Neuronal stem cell (in vitro differentiated cells): ENCODE measurements around the gene DTX3.
A peak's percentile ranks its signal among the peaks of the same experiment; 100 is the strongest.

ENCODE experiments used
- DNase-seq: peaks from one replicate; pipeline ENCODE4 v3.0.0-alpha.2; 2013; ENCODE audit warnings: low spot score
- H2AFZ ChIP-seq: one replicate; pipeline ENCODE4 v1.6.1; 2013; ENCODE audit warnings: mild to moderate bottlenecking, low read length, inconsistent platforms
- H2AK5ac ChIP-seq: 2 replicates; pipeline ENCODE4 v1.6.1; 2013; ENCODE audit warnings: low read depth, mild to moderate bottlenecking, inconsistent platforms, low read length, moderate library complexity, mixed read lengths
- H2BK120ac ChIP-seq: 2 replicates; pipeline ENCODE4 v1.6.1; 2013; ENCODE audit warnings: low read depth, mild to moderate bottlenecking, inconsistent platforms, low read length, moderate library complexity, mixed read lengths
- H2BK12ac ChIP-seq: one replicate; pipeline ENCODE4 v1.6.1; 2013; ENCODE audit warnings: low read length, inconsistent platforms
- H2BK15ac ChIP-seq: 2 replicates; pipeline ENCODE4 v1.6.1; 2013; ENCODE audit warnings: mild to moderate bottlenecking, low read length, inconsistent platforms, mixed read lengths
- H2BK5ac ChIP-seq: one replicate; pipeline ENCODE4 v1.6.1; 2013; ENCODE audit warnings: inconsistent platforms, mild to moderate bottlenecking, low read length, moderate library complexity
- H3K14ac ChIP-seq: one replicate; pipeline ENCODE4 v1.6.1; 2013; ENCODE audit warnings: low read length, inconsistent platforms
- H3K18ac ChIP-seq: 2 replicates; pipeline ENCODE4 v1.6.1; 2013; ENCODE audit warnings: low read length, inconsistent platforms
- H3K23ac ChIP-seq: 2 replicates; pipeline ENCODE4 v1.6.1; 2013; ENCODE audit warnings: low read depth, mild to moderate bottlenecking, mixed read lengths, low read length, inconsistent platforms; ENCODE audit not compliant: poor library complexity
- H3K27ac ChIP-seq: replicated peaks from 3 replicates; pipeline ENCODE4 v1.5.1; 2013; ENCODE audit warnings: low read length, inconsistent platforms
- H3K27me3 ChIP-seq, 3 experiments: 2 replicates each; pipeline ENCODE4 v1.6.1; 2013; ENCODE audit warnings: low read length in 3 of 3, mild to moderate bottlenecking in 2 of 3, inconsistent platforms in 1 of 3, low read depth in 1 of 3, mixed read lengths in 1 of 3, moderate library complexity in 1 of 3; ENCODE audit not compliant: control insufficient read depth in 3 of 3, insufficient read depth in 3 of 3
- H3K36me3 ChIP-seq, 2 donors: replicated peaks in 1 of 2; 2 replicates each; pipeline ENCODE4 v1.6.1; 2013; ENCODE audit warnings: low read length in 2 of 2; ENCODE audit not compliant: control insufficient read depth in 2 of 2, insufficient read depth in 2 of 2
- H3K4ac ChIP-seq: 2 replicates; pipeline ENCODE4 v1.6.1; 2013; ENCODE audit warnings: inconsistent platforms, mild to moderate bottlenecking, low read length, moderate library complexity
- H3K4me1 ChIP-seq, 2 donors: 1 replicate in 1 of 2; 2 replicates in 1 of 2; pipeline ENCODE4 v1.6.1; 2013; ENCODE audit warnings: low read length in 2 of 2, low read depth in 1 of 2; ENCODE audit not compliant: control insufficient read depth in 2 of 2, insufficient read depth in 1 of 2
- H3K4me2 ChIP-seq: one replicate; pipeline ENCODE4 v1.6.1; 2013; ENCODE audit warnings: mild to moderate bottlenecking, low read length, inconsistent platforms; ENCODE audit not compliant: insufficient read depth, poor library complexity, severe bottlenecking
- H3K4me3 ChIP-seq, 2 donors: 2 replicates each; pipeline ENCODE4 v1.5.1; 2013; ENCODE audit warnings: low read length in 2 of 2, mild to moderate bottlenecking in 2 of 2, inconsistent platforms in 1 of 2, moderate library complexity in 1 of 2
- H3K79me1 ChIP-seq: one replicate; pipeline ENCODE4 v1.6.1; 2013; ENCODE audit warnings: low read depth, mild to moderate bottlenecking, inconsistent platforms, low read length, moderate library complexity
- H3K9ac ChIP-seq: one replicate; pipeline ENCODE4 v1.6.1; 2013; ENCODE audit warnings: mild to moderate bottlenecking, low read depth, low read length, inconsistent platforms; ENCODE audit not compliant: poor library complexity
- H3K9me3 ChIP-seq, 2 donors: replicated peaks in 1 of 2; 2 replicates each; pipeline versions ENCODE3 to v1.6.1; 2013; ENCODE audit warnings: low read length in 2 of 2, mild to moderate bottlenecking in 2 of 2, inconsistent platforms in 1 of 2, low read depth in 1 of 2, mixed read lengths in 1 of 2, moderate library complexity in 1 of 2; ENCODE audit not compliant: control insufficient read depth in 2 of 2, insufficient read depth in 1 of 2
- H4K8ac ChIP-seq: one replicate; pipeline ENCODE4 v1.6.1; 2013; ENCODE audit warnings: low read depth, mild to moderate bottlenecking, inconsistent platforms, low read length, moderate library complexity
- H4K91ac ChIP-seq: one replicate; pipeline ENCODE4 v1.6.1; 2013; ENCODE audit warnings: low read length, low read depth, mild to moderate bottlenecking, inconsistent platforms; ENCODE audit not compliant: poor library complexity
- WGBS, 2 donors: extraction: QIAGEN DNeasy Blood & Tissue Kit; methylation state at CpG; one replicate each; pipeline ENCODE4 v1.1.7; 2013; ENCODE audit warnings: missing lambda C conversion rate in 2 of 2, mixed read lengths in 1 of 2; ENCODE audit not compliant: insufficient read length in 2 of 2, insufficient replicate concordance in 1 of 2; ENCODE audit errors: extremely low coverage in 2 of 2; 5-methylcytosine and 5-hydroxymethylcytosine counted together

The DTX3 gene

DNA sequence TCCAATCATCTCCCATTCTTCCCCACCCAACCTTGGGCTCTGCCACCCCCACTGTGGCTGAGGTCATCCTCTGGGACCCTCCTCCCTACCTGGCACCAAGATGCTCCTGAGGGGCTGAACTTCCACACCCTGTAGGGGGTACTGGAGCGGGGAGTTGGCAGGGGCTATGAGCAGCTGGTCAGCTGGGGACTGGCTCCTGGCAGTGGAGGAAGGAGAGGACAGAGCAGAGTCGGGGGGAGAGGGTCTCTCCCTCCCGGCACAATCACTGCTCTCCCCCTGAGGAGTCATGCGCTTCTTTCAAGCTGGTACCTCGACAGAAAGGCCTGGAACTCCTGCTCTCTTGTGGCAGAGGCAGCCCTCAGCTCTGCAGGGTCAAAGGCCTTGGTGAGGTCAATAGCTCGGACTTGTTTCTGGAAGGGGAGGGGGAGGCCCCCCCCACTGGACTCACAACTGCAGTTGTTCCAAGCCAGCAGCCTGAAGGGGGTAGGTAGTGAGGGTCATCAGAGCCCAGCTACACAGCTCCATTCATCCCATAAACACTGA lies 26.3 kb downstream of the DTX3 start:
- Histone ChIP-seq H2AFZ (no peak overlapping the region), H3K9ac (peak overlapping the region; percentile 6), H2AK5ac (no peak overlapping the region), H4K8ac (no peak overlapping the region), H3K18ac (no peak overlapping the region), H4K91ac (no peak overlapping the region), H3K14ac (no peak overlapping the region), H3K79me1 (no peaks in the 10 kb centered on the region), H3K36me3 (peaks cover 0 to 47% of the 10 kb centered on the region in 2 donors), H3K9me3 (peaks cover 0 to 3% of the 10 kb centered on the region in 2 donors), H3K23ac (peak overlapping the region; percentile 35), H2BK12ac (no peak overlapping the region), H3K4me3 (peak overlapping the region in 1 of 2 donors; percentile 72), H3K4me2 (no peak overlapping the region), H2BK5ac (no peak overlapping the region), H3K27me3 (peaks cover 4 to 70% (median 35%) of the 10 kb centered on the region in 3 experiments), H3K4ac (no peak overlapping the region), H2BK120ac (no peak overlapping the region), H3K27ac (no peak overlapping the region), H3K4me1 (peaks cover 10 to 16% of the 10 kb centered on the region in 2 donors), H2BK15ac (peak overlapping the region; percentile 22)
- no CpG with 5 or more reads among the region's 6 CpGs for WGBS, 2 donors
- no peak for DNase-seq

- peaks cover 0 to 3% of the 10 kb centered on the region in 2 donors for H3K9me3 ChIP-seq
- no peak overlapping the region for H3K9ac ChIP-seq
- H3K4me3 ChIP-seq: peak overlapping the region; percentile 72 to 77
- peak overlapping the region; percentile 82 for H3K18ac ChIP-seq
- no peak overlapping the region for H3K27ac ChIP-seq
- WGBS, 2 donors: no CpG with 5 or more reads among the region's 26 CpGs
- H4K91ac ChIP-seq: no peak overlapping the region
- no peak overlapping the region for H2BK5ac ChIP-seq
- H3K27me3 ChIP-seq: peaks cover 4 to 64% (median 31%) of the 10 kb centered on the region in 3 experiments
- DNase-seq: no peak
- peak overlapping the region; percentile 99 for H3K4me2 ChIP-seq
- H2BK120ac ChIP-seq: no peak overlapping the region
- peak overlapping the region; percentile 98 for H2AFZ ChIP-seq
- peak overlapping the region; percentile 71 for H3K14ac ChIP-seq
- H2BK15ac ChIP-seq: peak overlapping the region; percentile 47
- no peak overlapping the region for H3K4ac ChIP-seq
- H3K79me1 ChIP-seq: no peaks in the 10 kb centered on the region
- peaks cover 0 to 41% of the 10 kb centered on the region in 2 donors for H3K36me3 ChIP-seq
- peak overlapping the region; percentile 73 for H3K23ac ChIP-seq
- H3K4me1 ChIP-seq: peaks cover 10 to 16% of the 10 kb centered on the region in 2 donors
- no peak overlapping the region for H4K8ac ChIP-seq
- no peak overlapping the region for H2AK5ac ChIP-seq
- peak overlapping the region; percentile 84 for H2BK12ac ChIP-seq
Observed at GRCh38 chr12:57631566-57632072, 27.0 kb downstream of the DTX3 start.

- H3K4me1 ChIP-seq: peaks cover 10 to 16% of the 10 kb centered on the region in 2 donors
- H3K23ac ChIP-seq: peak overlapping the region; percentile 96
- peak overlapping the region; percentile 99 for H3K4me2 ChIP-seq
- H4K8ac ChIP-seq: no peak overlapping the region
- H3K9ac ChIP-seq: peak overlapping the region; percentile 84
- H2BK120ac ChIP-seq: peak overlapping the region; percentile 72
- H2AK5ac ChIP-seq: no peak overlapping the region
- peak overlapping the region; percentile 98 for H2AFZ ChIP-seq
- no CpG with 5 or more reads among the region's 67 CpGs for WGBS, 2 donors
- H3K79me1 ChIP-seq: no peaks in the 10 kb centered on the region
- peak; percentile 37 for DNase-seq
- peak overlapping the region; percentile 47 for H2BK15ac ChIP-seq
- H2BK12ac ChIP-seq: peak overlapping the region; percentile 84
- peak overlapping the region; percentile 92 for H3K18ac ChIP-seq
- no peak overlapping the region for H4K91ac ChIP-seq
- peaks cover 4 to 58% (median 28%) of the 10 kb centered on the region in 3 experiments for H3K27me3 ChIP-seq
- no peak overlapping the region for H3K27ac ChIP-seq
- H3K36me3 ChIP-seq: peaks cover 0 to 34% of the 10 kb centered on the region in 2 donors
- no peak overlapping the region for H3K4ac ChIP-seq
- no peak overlapping the region for H2BK5ac ChIP-seq
- peak overlapping the region; percentile 72 to 79 for H3K4me3 ChIP-seq
- H3K9me3 ChIP-seq: peaks cover 0 to 3% of the 10 kb centered on the region in 2 donors
- H3K14ac ChIP-seq: peak overlapping the region; percentile 71
Observed at GRCh38 chr12:57632073-57632957, 27.7 kb downstream of the DTX3 start.
